ENCODE measurements around the gene VAPA.

Gene VAPA

GRCh38 chr18:9916077-9916639, 2.3 kb downstream of the VAPA start:
- no peak for DNase-seq

- DNase-seq: no peak
Observed at GRCh38 chr18:9916808-9917207, 3.0 kb downstream of the VAPA start.

GRCh38 chr18:9918016-9918680, 4.3 kb downstream of the VAPA start:
- no peak for DNase-seq

- DNase-seq: no peak
Observed at GRCh38 chr18:9919564-9920232, 5.9 kb downstream of the VAPA start.

GRCh38 chr18:9922592-9923311, 8.9 kb downstream of the VAPA start:
- DNase-seq: no peak

GRCh38 chr18:9924371-9924943, 10.6 kb downstream of the VAPA start:
- DNase-seq: no peak

- DNase-seq: no peak
Observed at GRCh38 chr18:9925369-9925768, 11.6 kb downstream of the VAPA start.

- no peak for DNase-seq
Observed at GRCh38 chr18:9925795-9926194, 12.0 kb downstream of the VAPA start.

GRCh38 chr18:9926223-9926894, 12.5 kb downstream of the VAPA start:
- DNase-seq: no peak

- no peak for DNase-seq
Observed at GRCh38 chr18:9926977-9927376, 13.2 kb downstream of the VAPA start.

- no peak for DNase-seq
Observed at GRCh38 chr18:9927392-9928063, 13.7 kb downstream of the VAPA start.

GRCh38 chr18:9928646-9929259, 14.9 kb downstream of the VAPA start:
- no peak for DNase-seq

GRCh38 chr18:9930299-9930884, 16.6 kb downstream of the VAPA start:
- no peak for DNase-seq

GRCh38 chr18:9931146-9931545, 17.3 kb downstream of the VAPA start:
- DNase-seq: no peak

- no peak for DNase-seq
Observed at GRCh38 chr18:9931678-9932077, 17.9 kb downstream of the VAPA start.

- no peak for DNase-seq
Observed at GRCh38 chr18:9933865-9934264, 20.0 kb downstream of the VAPA start.

- DNase-seq: no peak
Observed at GRCh38 chr18:9934274-9934673, 20.5 kb downstream of the VAPA start.

- no peak for DNase-seq
Observed at GRCh38 chr18:9941103-9941502, 27.3 kb downstream of the VAPA start.

- no peak for DNase-seq
Observed at GRCh38 chr18:9941660-9942059, 27.8 kb downstream of the VAPA start.

- peak; percentile 40 for DNase-seq
Observed at GRCh38 chr18:9943311-9943710, 29.5 kb downstream of the VAPA start.

GRCh38 chr18:9944805-9945204, 31.0 kb downstream of the VAPA start:
- DNase-seq: no peak

Data from COR-L47 (cell line).